HG03060 (cell line): ENCODE measurements around the gene MYO3A.
"Not testable (repeated sequence)": the region's sequence is repeated elsewhere in the genome, so short reads cannot be mapped to it uniquely, and the experiment has no call there.

Experiments
- ATAC-seq: cut with Tn5 transposase; IDR thresholded peaks from one replicate; pipeline ENCODE4 v1.9.1; 2021; ENCODE audit warnings: low read depth, moderate number of reproducible peaks; ENCODE audit not compliant: unreplicated experiment

Gene MYO3A

DNA sequence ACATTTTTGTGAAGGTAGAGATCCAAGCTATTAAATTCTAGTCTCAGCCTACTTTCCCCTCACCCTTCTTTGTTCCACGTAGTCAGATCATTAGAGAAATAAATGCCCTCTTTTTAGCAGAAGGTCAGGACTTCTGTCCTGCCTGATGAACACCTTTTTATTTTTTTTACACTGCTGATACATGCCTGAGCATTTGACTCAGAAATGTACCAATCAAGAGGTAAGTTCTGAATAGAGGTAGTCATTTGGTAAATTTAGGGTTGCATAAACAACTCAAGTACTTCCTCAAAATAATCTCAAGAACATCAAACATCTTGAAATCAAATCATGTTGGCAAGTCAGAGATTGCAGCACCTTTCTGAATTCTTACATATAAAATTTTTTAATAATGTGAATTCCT is 133.7 kb downstream of the MYO3A start:
- no peak for ATAC-seq

DNA sequence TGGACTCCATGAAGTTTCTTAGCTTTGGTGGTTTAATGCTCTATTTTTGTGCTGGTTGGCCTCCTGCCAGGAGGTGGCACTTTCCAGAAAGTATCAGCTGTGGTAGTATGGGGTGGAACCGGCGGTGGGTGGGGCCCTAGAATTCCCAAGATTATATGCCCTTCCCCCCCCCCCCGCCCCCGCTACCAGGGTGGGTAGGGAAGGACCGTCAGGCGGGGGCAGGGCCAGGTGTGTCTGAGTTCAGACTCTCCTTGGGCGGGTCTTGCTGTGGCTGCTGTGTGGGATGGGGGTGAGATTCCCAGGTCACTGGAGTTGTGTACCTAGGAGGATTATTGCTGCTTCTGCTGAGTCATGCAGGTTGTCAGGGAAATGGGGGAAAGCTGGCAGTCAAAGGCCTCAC is 146.9 kb downstream of the MYO3A start:
- ATAC-seq, result not testable (repeated sequence)

DNA sequence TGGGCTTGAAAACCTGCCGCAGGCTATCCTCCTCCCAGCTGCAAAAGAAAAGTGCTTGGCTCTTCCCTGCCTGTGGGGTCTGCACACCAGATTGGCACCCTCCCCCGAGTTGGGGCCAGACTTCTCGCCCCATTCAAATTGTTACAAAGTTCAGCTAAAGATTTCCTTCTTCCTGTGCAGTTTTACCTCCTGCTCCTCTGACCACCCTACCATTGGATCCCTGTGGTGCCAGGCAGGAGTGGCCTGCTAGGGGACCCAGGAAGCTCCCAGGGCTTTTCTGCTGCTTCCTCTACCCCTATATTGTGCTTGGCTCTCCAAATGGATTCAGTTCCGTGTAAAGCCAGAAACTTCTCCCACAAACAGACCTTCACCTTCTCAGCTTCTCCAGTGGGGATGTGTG is 147.4 kb downstream of the MYO3A start:
- no peak for ATAC-seq

DNA sequence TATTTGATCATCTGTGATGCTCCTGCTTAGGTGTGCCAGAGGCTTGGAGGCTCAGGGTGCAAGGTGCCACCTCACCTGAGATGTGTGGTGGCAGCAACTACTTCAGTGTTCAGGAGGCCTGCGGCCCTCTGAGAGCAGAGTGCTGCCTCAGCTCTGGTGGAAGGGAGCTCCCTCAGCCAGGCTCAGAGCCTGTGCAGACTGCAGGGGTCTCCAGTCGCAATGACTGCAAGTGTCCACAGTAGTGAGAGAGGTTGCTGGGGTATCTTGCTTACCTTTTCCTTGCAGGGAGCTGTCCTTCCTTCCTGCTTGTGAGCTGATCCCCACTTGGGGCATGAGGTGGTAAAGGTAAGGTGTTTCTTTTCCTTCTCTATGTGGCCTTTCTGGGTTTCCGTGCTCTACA is 151.5 kb downstream of the MYO3A start:
- no peak for ATAC-seq

DNA sequence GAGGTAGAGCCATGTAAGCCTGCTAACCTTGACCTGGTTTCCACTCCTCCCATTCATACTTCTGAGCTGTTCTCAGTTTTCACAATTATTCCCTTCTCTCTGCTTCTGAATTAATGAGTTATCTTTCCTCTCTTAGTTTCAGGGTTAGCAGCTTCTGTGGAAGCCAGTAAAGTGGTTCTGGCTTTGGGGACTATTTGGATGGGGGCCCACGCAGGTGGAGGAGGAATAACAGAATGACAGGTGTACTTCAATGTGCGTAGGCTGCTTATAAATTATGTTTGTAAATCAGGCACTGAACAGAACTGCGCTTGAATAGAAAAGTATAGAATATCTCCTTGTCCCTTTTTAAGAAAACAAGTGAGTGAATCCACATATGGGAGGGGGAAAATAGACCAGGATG is 153.6 kb downstream of the MYO3A start:
- ATAC-seq, result no peak

DNA sequence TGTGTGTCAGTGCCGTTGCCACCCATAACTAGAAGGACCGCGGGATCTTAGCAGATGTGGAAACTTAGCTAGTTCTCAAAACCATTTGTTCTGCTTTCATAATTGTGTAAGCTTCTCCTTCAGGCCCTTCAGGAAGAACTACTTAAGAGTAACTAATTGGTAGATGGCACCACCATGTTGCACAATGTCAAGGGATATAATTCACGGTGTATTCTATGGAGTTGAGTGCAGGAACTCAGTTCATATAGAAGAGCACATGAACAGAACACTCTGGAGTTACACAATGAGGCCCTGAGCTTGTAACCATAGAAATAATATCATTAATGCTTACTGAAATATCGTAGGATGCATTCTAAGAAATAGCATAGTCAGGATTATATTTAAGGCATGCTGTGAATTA is 156.0 kb downstream of the MYO3A start:
- ATAC-seq, result no peak

DNA sequence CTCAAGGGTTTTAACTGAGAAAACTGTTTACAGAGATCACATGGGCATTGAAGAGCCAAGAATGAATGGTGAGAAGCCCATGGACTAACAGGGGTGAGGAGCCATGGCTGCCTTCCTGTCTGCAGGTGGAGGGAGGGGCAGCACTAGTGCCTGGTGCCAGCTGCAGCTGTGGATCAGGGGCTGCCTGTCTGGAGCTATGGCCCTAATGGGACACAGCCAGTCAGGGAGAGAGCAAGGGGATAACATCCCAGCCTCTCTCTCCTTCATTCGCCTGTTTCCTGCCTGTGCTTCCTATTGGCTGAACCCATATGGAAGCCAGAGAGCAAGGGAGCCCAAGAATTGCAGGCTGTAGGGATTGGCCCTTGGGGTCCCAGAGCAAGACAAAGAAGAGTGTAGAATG is 156.7 kb downstream of the MYO3A start:
- no peak for ATAC-seq

DNA sequence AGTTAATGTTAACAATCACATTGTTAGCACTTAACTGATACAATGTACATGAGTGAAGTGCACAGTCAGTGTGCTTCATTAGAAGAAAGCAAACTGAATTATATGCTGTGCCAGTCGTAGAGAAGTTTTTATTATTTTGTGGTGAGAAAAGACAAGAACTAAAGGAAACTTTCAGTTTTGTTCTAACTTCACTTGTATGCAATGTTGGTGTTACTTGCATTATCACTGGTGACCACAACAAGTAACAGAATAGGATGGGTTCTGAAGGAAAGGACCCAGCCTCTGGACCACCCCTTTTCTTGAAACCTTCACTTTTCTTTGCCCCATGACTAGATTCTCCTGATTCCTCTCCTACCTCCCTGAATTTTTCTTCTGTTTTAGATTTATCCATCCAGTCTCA is 159.2 kb downstream of the MYO3A start:
- no peak for ATAC-seq

DNA sequence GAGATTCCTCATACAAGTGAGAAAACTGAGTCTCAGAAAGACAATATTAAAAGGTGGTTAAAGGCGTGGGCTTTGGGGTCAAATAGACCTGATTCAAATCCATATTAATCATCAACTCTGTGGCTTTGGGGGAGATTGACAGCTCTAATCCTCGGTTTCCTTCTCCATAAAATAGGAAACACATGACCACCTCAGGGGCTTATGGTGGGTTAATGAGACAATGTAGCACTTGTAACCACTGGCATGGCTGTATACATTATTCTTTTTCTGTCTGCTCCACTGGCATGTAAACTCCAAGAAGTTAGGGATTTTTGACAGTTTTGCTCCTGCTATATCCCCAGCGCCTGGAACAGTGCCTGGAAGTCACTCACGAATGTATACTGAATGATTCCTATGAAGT is 161.8 kb downstream of the MYO3A start:
- no peak for ATAC-seq

DNA sequence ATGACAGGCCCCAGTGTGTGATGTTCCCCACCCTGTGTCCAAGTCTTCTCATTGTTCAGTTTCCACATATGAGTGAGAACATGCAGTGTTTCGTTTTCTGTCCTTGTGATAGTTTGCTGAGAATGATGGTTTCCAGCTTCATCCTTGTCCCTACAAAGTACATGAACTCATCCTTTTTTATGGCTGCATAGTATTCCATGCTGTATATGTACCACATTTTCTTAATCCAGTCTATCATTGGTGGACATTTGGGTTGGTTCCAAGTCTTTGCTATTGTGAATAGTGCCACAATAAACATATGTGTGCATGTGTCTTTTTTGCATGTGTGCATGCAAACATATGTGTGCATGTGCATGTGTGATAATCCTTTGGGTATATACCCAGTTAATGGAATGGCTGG is 163.5 kb downstream of the MYO3A start:
- not testable (repeated sequence) for ATAC-seq

DNA sequence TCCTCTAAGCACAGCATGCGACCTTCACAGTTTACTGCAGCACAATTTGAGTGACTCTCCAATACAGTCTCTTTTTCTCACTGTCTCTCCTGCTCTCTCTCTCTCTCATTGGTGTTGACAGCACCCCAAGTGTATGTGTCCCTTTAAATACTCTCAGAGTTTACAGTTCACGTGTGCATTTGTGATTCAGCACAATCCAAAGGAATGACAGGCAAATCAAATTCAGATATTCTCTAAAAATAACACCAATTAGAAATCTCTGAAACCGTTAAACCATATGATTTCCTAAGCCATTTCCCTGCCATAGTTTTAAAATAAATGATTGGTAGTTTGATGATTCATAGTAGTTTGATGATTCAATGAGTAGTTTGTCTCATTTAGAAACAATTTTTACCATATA is 178.5 kb downstream of the MYO3A start:
- ATAC-seq, result no peak

DNA sequence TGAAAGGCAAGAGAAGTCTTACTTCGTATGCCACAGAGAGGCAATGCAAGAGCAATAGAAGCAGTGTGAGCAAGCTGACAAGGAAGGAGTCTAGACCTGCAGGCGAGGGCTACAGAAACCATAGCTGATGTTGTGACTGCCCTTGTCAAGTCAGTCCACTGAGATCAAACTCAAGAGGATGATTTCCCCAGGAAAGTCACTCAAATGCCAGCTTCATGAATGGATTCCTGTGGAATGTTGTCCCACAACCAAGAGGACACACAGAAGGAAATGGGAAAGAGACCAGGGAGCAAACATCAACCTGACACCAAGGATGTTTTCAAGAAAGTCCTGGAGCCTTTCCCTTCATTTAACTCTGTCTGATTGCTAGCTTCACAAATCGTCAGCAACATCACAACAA is 204.6 kb downstream of the MYO3A start:
- no peak for ATAC-seq

DNA sequence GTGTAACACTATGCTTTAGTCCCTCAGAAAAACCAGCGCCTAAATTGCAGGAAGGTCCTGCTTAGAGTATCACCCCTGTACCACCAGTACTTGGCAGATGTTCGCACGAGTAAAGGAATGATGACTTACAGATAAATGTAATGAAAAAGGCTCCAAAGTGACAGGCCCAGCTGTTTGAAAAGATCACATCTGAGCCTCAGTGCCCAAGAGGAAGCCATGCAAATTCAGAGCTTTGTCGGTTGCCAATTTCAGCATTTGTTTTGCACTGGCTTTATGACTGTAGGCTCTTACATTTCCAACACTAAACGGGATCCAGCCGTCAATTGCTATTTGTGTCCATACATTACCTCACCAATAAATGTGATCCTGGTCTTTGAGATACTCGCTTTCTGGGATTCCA is 222.0 kb downstream of the MYO3A start:
- ATAC-seq, result no peak

DNA sequence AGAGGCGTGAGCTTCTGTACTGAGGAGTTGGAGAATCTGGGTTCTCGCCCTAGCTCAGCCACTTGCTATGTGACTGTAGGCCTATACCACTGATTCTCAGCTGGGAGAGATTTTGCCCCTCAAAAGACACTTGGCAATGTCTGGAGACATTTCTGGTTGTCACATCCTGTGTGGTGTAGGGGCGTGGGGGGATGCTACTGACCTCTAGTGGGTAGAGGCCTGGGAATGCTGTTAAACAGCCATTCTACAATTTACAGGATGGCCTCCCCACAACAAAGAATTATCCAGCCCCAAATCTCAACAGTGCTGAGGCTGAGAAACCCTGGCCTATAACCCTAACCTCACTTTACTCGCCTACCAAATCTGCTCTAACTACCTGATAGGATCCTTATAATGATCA is 223.7 kb downstream of the MYO3A start:
- ATAC-seq, result no peak

DNA sequence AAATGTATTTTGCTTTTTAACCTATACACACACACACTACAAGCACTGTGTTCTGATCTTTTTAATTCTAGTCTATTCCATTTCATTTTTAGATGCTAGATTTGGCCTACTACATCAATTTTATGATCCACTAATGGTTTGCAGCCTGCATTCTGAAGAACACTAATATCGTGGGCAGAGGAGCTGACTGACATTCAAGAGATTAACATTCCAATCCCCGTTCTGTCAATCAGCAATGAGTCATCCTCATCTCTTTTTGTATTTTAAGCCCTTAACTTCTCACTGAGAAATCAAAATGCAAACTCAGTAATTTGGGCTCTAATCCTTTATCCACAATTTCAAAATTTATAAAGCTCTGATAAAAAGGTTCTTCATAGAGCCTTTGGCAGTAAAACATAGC is 235.4 kb downstream of the MYO3A start:
- no peak for ATAC-seq

DNA sequence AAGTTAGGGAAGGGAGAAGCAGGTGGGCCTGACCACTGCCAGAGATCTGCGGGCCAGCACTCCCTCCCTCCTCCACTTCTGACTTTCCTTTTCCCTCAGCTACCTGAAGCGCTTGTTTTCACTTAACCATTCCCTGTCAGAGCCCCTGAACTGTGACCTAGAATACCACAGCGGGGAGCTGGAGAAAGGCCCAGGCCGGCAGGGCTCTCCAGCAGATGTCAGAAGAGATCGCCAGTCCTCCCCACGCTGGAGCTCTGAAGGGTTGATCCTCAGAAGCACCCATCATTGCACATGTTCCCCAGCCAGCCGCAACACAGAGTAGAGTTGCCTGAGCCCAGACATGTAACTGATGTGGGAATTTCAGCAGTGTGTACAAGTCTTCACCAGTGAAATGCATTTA is 238.1 kb downstream of the MYO3A start:
- ATAC-seq, result no peak

DNA sequence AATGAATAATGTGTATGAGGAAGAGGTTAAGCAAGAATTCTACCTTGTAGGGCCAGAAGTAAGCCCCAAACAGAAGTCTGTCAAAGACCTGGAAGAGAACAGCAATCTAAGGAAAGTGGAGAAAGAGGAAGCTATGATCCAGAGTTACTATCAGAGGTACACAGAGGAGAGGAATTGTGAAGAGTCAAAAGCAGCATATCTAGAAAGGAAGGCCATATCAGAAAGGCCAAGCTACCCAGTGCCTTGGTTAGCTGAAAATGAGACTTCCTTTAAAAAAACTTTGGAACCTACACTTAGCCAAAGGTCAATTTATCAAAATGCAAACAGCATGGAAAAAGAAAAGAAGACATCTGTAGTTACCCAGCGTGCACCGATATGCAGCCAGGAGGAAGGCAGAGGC is 239.8 kb downstream of the MYO3A start:
- no peak for ATAC-seq

DNA sequence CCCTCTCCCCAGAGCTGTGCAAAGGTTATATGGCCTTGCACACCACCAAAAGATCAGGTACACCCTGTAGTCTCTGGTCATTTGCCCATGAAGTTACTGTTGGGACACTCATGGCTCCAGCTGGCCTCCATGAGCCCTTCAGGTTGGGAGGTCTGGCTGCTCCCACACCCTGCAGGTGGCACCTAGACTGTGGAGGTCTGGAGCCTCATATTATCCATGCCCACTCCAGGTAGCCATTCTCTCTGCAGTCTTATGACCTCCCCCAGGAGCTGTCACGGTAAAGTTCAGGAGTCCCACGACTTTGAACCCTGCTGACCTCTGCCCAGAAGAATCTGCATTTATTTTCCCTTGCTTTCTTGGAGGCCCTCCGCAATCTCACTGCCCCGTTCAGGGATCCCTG is 243.3 kb downstream of the MYO3A start:
- no peak for ATAC-seq

DNA sequence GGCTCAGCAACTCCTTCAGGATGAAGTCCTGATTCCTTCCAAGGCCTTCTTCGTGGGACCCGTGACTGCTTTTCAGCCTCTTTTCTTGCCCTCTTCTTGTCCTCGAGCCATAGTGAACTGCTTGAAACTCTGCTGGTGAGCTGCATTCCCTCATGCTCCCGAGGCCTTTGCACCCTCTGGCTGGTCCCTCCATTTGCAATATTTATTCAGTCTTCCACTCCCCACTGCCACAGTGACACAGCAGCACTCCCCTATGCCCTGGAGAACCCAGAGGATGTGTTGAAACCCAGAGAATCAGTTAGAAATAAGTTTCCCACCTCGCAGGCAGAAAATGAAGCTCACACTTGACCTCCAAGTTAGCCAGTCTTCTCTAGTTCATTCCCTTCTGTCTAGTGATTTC is 260.2 kb downstream of the MYO3A start:
- no peak for ATAC-seq

DNA sequence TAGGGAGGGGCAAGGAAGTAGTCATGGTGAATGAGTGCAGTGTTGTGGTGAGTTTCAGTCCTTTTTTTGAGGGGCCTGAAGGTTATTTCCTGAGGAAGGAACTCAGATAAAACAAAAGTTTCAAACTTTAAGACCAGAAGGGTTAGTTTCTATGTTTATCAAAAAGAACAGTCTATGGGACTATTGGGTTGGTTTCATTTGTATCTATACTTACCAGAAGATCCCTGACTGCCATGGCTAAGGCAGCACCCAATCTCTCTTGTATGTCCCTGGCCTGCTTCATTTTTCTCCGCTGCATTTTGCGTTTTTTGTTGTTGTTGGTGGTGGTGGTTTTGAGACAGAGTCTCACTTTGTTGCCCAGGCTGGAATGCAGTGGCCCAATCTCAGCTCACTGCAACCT is 263.2 kb downstream of the MYO3A start:
- ATAC-seq, result no peak

DNA sequence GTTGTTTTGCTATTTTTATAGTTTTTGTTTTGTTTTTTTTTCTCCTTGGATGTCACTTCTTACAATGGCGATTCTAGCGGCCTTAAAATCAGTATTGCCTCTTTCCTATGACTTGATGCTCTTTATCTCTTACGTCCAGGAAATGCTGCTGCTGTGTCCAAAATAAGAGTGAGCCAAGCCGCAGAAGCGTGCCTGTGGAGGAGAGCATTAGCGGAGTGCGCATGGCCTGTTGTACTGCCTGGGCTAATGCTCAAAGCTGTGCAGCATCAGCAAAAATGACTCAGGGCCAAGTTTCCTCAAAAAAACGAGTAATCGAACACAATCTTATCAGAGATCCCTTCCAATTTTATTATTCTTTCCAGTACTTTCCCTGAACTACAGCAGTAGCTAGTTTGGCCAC is 264.1 kb downstream of the MYO3A start:
- no peak for ATAC-seq

DNA sequence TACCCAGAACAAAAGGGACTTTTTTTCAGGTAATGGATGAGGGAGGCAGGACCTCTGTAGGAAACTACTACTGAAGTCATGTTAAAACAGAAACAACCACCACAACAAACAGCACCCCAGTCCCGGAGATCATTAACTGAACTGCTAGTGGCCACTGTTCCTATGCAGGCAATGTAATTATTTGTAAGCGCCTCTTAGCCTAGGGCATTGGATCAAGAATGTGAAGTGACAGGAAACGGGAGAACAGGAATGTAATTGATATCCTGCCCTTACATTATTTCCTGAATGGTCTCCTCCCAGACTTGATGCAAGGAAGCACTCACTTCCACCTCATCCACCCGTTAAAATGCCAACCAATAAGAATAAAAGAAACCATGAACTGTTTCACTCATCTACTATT is 265.8 kb downstream of the MYO3A start:
- ATAC-seq, result no peak

DNA sequence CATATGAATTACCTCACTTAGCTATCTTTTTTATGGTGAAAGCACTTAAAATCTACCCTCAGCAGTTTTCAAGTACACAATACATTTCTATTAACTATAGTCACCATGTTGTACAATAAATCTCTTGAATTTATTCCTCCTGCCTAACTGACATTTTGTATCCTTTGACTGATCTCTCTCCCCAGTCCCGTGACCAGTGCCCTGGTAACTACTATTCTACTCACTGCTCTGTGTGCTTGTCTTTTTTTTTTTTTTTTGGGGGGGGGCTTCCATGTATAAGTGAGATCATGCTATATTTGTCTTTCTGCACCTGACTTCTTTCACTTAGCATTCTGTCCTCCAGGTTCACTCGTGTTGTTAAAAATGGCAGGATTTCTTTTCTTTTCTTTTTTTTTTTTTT is 271.2 kb downstream of the MYO3A start:
- no peak for ATAC-seq
